Ovary (tissue), 3 donors: ENCODE measurements around the gene TFF2.

ENCODE experiments used
- CTCF ChIP-seq, 3 donors: fragments of 450-650 bp in 2 of 3; fragments of 200-600 bp in 1 of 3; IDR thresholded peaks; one replicate each; pipeline versions ENCODE4 v1.5.1 to v1.8.0; 2016 to 2022; ENCODE audit warnings: antibody characterized with exemption in 3 of 3, mild to moderate bottlenecking in 1 of 3
- EP300 ChIP-seq: sonication (generic); formaldehyde crosslinking; IDR thresholded peaks from one replicate; pipeline ENCODE4 v1.6.1; 2017; ENCODE audit warnings: antibody characterized with exemption
- POLR2A ChIP-seq: fragments of 450-650 bp; IDR thresholded peaks from one replicate; pipeline ENCODE4 v1.6.1; 2017; ENCODE audit warnings: antibody characterized with exemption, mild to moderate bottlenecking, moderate library complexity
- donor health status: DM: no; HTN: no; CAD: no.

- no peak for TF ChIP-seq POLR2A
- TF ChIP-seq CTCF (IDR thresholded peaks at IDR 0.05): no peak
- no peak for TF ChIP-seq EP300
Observed at GRCh38 chr21:42332557-42333317, 18.1 kb downstream of the TFF2 start.
